Measurements from ENCODE around the gene CFAP77.

CFAP77 gene

GRCh38 chr9:132413926-132414325 is 3.9 kb downstream of the CFAP77 start:
- TF ChIP-seq CTCF (IDR thresholded peaks at IDR 0.05; ENCODE audit: extremely low read depth, insufficient read depth, missing control alignments) = no peak
- in situ Hi-C loops (cut with MboI; ENCODE audit: low pct_unique_long_range_greater_than_20kb, low sequenced_read_pairs, unreplicated experiment) = no loop called here
- DNase-seq (ENCODE audit: low spot score) = no peak

- no peak for TF ChIP-seq CTCF (IDR thresholded peaks at IDR 0.05; ENCODE audit: extremely low read depth, insufficient read depth, missing control alignments)
- no peak for DNase-seq (ENCODE audit: low spot score)
- in situ Hi-C loops (cut with MboI; ENCODE audit: low pct_unique_long_range_greater_than_20kb, low sequenced_read_pairs, unreplicated experiment) = no loop called here
These were observed 4.7 kb downstream of the CFAP77 start for GRCh38 chr9:132414731-132415130.

GRCh38 chr9:132415181-132415580 is 5.2 kb downstream of the CFAP77 start:
- DNase-seq (ENCODE audit: low spot score) = no peak
- in situ Hi-C loops (cut with MboI; ENCODE audit: low pct_unique_long_range_greater_than_20kb, low sequenced_read_pairs, unreplicated experiment) = no loop called here
- TF ChIP-seq CTCF (IDR thresholded peaks at IDR 0.05; ENCODE audit: extremely low read depth, insufficient read depth, missing control alignments) = no peak

GRCh38 chr9:132418726-132419363 is 8.8 kb downstream of the CFAP77 start:
- in situ Hi-C loops (cut with MboI; ENCODE audit: low pct_unique_long_range_greater_than_20kb, low sequenced_read_pairs, unreplicated experiment) = no loop called here
- no peak for DNase-seq (ENCODE audit: low spot score)
- TF ChIP-seq CTCF (IDR thresholded peaks at IDR 0.05; ENCODE audit: extremely low read depth, insufficient read depth, missing control alignments) = no peak

GRCh38 chr9:132422574-132422973 is 12.6 kb downstream of the CFAP77 start:
- TF ChIP-seq CTCF (IDR thresholded peaks at IDR 0.05; ENCODE audit: extremely low read depth, insufficient read depth, missing control alignments) = no peak
- in situ Hi-C loops (cut with MboI; ENCODE audit: low pct_unique_long_range_greater_than_20kb, low sequenced_read_pairs, unreplicated experiment) = no loop called here
- no peak for DNase-seq (ENCODE audit: low spot score)

GRCh38 chr9:132423503-132423902 is 13.5 kb downstream of the CFAP77 start:
- no peak for DNase-seq (ENCODE audit: low spot score)
- TF ChIP-seq CTCF (IDR thresholded peaks at IDR 0.05; ENCODE audit: extremely low read depth, insufficient read depth, missing control alignments) = no peak
- in situ Hi-C loops (cut with MboI; ENCODE audit: low pct_unique_long_range_greater_than_20kb, low sequenced_read_pairs, unreplicated experiment) = no loop called here
